ENCODE measurements around the gene PUM1.

The PUM1 gene

DNA sequence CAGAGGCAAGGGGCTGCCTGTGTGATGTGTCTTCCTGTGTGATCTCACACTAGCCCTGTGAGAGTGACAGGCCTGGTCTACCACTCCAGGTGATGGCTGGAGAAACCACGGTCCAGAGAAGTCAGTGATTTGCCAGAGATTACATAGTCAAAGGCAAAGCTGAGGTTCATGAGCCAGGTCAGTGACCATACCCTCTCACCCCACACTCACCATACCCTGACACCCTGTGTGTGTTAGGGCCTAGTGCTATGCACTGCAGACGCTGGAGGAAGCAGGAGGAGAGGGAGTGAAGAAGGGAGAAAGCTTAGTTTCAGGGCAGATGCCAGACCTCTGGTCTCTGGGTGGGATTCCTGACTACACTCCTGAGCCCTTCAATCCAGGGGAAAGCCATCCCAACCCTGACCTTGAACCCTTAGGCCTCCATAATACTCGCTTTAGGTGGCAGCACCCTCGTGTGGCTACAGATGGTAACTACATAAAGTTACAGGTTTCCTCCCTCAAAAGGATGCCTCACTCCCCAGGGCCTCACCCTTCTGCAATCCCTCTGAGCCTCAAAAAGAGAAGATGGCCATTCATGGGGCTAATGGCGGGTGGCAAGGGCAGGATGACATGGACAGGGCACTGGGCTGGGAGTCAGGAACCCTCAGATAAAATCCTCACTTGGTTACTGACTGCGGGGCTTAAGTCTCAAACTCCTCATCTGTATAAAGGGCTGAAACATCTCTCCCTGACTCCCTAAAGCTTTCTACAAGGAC lies 136.2 kb downstream of the PUM1 start:
- peak in 12 of 51 donors; percentile 13 to 38 (median 28) for DNase-seq

DNA sequence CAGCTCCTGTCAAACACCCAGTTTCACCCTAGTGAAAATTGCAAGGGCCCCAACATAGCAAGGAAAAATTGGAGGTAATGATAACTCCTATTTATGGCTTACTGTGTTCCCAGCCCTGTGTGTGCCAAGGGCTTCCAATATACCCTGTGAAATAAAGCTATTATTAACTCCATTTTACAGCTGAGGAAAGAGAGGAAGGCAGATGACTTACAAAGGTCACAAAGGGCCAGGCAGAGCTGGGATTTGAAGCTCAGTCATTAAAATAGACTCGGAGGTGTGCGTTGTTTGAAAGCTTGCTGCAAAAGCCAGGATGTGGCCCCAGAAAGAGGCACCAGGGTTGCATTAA lies 136.8 kb downstream of the PUM1 start:
- no peak for DNase-seq

DNA sequence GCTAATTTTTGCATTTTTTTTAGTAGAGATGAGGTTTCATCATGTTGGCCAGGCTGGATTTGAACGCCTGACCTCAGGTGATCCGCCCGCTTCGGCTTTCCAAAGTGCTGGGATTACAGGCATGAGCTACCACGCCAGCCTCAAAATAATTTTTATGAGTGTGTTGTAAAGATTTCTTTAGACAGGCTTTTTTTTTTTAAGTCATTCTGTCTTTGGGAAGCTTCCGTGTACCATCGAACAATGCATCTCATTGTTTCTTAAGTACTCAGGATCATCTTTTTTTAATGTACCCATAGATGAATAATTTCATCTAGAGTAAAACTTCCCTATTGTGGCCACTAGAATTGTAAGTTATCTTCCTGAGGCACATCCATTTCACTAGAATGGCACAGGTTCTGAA lies 137.3 kb downstream of the PUM1 start:
- DNase-seq = no peak

DNA sequence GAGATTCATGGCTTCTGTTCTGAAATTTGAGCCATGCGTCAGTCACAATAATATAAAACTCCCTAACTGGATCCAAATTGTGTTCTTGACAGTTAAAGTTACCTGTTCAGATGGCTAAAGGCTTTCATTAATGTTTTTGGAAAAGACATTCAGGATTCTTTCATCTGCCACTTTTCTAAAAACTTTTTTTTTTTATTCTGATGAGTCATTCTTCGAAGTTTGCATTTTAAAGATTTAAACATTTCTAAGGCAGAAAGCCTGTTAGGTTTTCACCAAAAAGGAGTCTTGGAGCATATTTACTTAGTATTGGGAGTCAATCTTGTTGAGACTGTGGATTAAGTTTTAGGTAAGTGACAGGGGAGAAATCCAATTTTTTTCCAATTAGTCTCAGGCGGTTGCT lies 138.1 kb downstream of the PUM1 start:
- DNase-seq = no peak

DNA sequence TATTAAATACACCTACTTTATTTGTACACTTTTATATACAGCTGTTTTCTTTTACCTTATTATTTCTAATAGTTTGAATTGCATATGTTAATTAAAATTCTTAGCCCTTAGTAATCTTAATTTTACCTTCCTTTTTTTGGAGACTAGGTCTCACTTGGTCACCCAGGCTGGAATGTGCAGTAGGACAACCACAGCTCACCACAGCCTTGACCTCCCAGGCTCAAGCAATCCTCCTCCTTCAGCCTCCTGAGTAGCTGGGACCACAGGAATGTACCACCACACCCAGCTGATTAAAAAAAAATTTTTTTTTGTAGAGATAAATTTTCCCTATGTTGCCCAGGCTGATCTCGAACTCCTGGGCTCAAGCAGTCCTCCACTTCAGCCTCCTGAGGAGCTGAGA lies 141.9 kb downstream of the PUM1 start:
- no peak for DNase-seq

DNA sequence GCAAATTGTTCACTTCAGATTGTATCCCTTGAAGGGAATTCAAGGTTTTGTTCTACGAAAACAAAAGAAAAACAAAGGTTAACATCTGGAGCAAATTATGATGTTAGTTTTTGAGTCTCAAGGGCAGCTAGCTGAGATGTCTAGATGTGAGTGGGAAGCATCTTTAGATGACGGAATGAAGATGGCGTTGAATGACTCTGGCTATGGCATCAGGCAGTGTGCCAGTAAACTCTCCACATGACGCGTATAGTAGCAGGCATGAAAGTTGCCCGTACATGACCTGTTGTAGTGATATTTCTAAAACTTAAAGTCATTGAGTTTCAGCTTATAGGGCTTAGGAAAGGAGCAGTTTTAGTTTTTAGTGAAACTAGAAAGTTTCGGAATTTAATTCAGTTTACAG lies 144.7 kb downstream of the PUM1 start:
- no peak for DNase-seq

DNA sequence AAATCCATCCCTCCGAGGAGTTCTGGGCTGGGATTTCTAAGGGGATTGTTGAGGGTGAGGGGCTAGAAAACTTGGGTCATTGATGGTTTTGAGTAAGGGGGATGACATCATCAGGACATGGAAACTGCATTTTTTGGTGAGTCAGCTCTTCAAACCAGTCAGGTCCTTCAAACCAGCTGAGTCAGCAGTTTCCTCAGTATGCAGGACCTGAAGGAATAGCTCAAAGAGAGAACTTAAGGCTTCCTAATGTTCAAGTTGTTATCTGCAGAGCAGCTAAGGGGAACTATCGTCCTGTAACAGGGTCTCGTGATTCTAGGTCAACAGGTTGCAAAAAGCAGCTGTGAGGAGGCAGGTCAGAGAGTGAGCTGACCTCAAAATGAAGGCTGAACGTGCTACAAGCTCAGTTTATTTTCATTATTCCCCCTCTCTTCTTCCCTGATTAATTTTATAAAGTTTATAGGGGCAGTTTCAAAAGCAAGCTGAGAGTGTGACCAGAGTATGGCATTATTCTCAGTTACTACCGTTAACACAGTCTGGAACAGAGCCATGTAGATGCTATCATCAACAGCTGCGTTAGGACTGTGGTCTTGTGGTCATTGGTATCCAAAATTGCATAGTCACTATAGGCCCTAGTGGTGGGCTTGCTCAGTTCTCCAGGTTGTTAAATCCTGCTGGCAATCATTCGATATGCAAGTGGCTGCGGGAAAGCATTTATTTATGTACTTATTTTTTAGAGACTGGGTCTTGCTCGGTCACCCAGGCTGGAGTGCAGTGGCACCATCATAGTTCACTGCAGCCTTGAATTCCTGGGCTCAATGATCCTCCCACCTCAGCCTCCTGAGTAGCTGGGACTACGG lies 146.3 kb downstream of the PUM1 start:
- DNase-seq = no peak

DNA sequence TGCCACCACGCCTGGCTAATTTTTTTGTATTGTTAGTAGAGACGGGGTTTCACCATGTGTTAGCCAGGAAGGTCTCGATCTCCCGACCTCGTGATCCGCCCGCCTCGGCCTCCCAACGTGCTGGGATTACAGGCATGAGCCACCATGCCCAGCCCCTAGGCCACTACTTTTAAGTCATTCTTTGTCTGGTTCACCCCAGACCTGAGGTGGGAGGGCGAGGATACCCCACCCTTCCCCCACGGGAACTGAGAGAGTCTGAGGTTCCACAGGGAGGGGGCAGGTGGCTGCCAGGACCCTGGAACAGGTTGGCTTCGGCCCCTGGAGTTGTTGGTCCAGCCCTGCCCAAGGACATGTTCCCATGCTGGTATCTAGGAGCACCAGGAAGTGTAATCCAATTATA lies 149.2 kb downstream of the PUM1 start:
- DNase-seq = no peak

DNA sequence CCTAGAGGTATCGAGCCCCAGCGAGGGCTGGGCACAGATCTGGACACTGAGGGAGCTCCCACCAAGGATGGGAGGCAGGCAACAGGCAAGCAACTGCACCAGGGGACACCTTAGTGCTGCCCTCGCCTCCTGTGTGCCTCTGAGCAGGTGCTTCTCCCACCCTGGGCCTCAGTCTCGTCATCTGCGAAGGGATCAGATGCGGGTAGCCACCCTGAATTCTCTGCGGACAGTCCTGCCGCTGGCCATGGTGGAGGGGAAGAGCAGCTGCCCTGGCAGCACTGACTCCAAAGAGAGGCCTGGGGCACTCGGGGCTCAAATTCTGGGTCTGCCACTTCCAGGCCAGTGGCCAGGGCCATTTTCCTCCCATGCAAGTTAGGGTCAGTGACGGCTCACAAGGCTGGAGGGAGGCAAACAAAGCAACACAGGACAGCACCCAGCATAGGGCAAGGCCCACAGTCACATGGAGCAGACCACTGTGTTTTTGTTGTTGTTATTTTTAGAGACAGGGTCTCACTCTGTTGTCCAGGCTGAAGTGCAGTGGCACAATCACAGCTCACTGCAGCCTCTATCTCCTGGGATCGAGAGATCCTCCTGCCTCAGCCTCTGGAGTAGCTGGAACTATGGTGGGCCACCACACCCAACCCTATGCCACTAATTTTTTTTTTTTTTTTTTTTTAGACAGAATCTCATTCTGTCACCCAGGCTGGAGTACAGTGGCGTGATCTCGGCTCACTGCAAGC lies 149.9 kb downstream of the PUM1 start:
- no peak for DNase-seq

DNA sequence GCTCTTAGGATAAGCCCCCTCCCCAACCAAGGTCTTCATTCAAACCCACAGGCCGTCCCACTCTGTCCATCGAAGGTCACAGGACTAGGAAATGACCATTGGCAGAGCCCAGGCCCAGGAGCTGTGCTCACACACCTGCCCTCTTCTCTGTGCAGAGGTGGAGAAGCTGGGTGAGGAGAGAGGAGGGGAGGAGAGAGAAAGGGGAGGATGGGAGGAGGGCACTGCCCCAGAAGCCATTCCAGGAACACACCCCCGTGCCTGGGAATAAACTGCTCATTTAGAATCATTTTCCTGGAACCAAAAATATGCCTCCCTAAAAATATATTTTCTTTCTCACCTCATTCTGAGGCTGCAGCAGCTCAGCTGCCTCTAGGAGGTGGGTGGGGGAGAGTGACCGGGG lies 150.6 kb downstream of the PUM1 start:
- DNase-seq = no peak

DNA sequence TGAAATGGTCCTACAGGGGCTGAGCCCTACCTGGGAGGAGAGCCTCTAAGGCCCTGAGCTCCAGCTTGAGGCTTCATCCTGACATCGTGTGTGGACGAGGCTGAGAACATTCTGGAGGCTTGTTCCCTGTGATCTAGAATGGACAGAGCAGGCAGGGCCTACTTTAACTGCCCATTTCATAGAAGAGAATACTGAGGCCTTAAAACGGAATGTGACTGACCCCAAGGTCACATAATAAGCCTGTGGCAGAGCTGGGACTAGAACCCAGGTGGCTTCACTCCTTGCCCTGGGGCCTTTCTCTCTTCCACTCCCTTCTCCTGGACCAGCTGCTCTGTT lies 151.0 kb downstream of the PUM1 start:
- no peak for DNase-seq

DNA sequence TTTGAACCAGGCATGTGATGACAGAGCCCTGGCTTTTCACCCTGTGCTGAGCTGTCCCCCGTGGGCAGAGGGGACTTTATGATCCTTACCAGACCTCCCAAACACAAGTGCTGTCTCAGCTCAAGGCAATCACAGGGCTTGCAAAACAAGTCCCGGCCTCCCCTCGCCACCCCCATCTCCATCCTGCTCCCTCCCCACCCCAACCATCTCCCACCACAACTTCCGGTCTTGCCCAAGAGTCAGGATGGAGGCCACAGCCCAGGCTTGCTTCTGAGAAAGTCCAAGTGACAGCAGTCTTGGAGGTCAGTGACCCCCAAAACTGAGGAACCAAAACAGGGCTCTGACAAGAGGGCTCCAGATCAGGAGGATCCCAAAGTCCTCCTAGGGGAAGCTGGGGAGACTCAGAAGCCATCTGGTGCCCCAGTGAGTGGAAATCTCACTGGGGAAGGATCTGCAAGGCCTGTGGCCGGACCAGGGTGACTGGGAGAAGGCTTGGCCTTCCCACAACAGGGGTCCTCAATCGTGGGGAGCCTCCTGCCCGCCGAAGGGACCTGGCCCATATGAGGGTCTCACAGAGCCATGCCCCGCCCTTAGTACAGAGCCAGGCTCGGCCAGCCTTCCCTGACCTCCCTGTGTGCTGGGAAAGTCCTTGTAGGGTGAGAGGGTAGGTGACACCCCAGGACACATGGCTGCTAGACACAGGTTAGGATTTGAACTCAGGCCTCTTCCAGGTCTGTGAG lies 152.4 kb downstream of the PUM1 start:
- peak in 6 of 51 donors; percentile 22 to 47 (median 39) for DNase-seq

DNA sequence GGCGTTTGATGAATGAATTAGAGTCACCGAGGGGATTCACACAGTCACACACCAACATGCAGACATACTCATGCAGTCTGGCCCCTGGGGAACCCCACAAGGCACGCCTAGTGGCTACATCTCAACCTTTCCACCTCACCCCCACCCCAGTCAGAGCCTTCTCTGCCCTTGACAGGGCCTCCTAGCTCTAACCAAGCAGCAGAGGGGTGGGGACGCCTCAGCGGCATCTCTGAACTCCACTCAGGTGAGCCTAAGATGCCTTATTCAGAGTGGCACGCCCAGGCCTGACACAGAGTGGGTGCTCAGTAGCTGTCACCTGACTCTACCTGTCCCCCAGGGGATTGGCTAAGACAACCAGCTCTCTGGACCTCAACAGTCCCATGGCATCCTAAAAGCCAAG lies 153.3 kb downstream of the PUM1 start:
- DNase-seq = no peak

DNA sequence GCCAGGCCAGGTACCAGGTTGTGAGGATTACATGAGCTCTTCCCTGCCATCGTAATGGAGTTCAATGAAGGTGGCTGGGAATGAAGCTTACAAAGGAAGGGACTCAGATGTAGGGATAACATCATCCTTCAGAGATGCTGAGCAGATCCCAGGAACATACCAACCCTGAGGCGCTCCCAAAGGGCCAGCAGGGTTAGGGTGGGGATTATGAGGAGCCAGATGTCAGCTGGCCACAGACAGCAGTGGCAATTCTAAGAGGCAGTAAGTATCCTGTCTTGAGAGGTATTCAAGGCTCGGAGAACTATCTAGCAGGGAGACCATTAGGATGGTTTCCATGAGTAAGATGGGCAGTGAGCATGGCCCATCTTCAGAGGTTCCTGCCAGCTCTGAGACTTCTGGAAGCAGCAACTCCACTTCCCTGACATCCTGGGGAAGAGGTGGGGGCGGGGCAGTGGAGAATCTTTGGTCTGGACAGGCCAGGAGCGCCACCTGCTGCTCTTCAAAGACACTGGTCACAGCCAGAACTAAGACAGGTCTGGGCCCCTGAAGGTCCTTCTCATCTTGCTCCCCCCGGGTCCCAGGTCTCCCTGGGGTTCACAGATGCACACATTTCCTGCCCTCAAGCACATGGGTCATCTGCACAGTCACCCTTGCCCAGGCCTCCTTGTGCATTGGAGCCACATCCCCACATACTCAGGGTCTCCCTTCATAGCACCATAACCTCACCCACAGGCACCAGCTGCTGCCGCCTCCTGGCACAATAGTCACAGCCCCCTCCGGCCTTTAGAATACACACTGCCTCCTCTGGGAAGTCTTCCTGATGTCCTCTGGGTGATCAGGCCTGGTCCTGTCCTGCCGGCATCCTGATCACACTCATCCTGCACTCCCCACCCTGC lies 154.2 kb downstream of the PUM1 start:
- DNase-seq = peak in 49 of 51 donors; percentile 23 to 91 (median 72)

DNA sequence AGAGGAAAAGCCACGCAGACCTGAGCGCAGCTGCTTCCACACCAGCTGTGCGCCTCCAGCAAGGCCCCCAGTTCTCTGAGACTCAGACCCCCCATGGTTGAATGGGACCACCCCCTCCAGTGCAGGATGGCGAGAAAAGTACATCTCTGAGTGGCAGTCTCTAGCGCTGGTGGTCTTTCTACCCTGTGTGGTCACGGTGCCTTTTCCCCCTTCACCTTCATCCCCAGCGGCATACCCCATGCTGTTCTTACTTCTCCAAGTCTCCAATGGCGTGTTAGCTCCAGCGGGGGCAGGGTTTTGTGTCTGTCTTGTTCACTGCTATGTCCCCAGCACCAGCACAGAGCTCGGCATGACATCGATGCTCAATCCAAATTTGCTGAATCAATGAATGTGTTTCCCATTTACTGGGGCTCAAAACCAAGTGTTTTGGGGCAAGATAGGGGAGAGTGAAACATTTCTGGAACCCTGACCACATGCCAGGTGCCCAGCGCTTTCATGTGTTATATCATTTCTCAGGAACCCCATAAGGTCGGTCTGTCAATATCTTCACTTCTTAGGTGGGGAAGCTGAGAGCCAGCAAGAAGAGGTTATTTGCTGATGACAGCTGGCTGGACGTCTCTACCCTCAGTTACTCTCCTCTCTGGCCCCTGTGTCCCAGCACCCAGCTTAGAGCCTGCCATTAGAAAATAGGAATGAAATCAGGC lies 156.0 kb downstream of the PUM1 start:
- peak in 2 of 51 donors; percentile 15 to 61 for DNase-seq

DNA sequence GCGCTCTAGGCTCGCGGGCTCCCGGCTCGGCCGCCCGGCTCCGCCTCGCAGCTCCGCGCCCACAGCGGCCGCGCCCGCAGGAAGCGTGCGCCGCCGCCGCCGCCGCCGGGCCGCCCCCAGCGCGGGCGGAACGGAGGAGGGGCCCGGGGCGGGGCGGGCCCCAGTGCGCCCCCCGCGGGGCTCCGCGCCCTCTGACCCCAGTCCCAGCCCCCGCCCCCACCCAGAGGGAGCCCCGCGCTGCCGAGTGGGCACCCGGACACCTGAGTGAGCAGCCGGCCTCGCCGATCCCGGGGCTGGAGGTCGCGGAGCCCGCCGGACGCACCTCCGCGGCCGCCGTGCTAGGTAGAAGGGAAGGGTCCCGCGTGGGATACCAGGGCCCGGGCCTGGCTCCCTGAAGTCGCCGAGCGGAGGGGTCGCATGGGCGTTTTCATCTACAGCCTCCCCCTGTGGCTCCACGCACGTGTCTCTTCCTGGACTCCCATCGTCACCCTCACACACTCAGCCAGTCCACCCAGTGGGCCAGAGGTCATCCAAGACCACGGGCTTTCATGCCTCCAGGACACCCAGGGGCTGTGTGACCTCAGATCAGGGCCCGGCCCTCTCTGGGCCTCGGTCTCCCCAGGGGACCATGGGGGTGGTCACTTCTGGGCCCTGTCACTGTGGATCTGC lies 156.7 kb downstream of the PUM1 start, which contains the start of gene SDC3:
SDC3 (minus strand) TSS at position 63 of the 669 bp plus-strand sequence. CDS start 172 bp downstream, outside the sequence.
- peak in 1 of 51 donors; percentile 39 for DNase-seq

DNA sequence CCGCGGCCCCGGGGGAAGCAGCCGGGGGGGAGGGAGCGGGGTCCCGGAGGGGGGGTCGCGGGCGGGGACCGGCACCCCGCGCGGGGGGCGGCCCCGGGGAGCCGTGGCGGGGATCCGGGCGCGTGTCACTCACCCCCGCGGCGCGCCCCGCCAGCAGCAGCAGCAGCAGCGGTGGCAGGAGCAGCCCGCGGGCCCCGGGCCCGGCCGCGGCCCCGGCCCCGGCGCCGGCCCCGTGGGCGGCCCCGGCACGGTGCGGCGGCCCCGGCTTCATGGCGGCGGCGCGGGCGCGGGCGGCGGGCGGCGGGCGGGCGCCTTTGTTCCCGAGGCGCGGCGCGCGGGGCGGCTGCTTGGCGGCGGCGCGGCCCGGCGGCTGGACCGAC lies 157.2 kb downstream of the PUM1 start:
- DNase-seq = no peak

DNA sequence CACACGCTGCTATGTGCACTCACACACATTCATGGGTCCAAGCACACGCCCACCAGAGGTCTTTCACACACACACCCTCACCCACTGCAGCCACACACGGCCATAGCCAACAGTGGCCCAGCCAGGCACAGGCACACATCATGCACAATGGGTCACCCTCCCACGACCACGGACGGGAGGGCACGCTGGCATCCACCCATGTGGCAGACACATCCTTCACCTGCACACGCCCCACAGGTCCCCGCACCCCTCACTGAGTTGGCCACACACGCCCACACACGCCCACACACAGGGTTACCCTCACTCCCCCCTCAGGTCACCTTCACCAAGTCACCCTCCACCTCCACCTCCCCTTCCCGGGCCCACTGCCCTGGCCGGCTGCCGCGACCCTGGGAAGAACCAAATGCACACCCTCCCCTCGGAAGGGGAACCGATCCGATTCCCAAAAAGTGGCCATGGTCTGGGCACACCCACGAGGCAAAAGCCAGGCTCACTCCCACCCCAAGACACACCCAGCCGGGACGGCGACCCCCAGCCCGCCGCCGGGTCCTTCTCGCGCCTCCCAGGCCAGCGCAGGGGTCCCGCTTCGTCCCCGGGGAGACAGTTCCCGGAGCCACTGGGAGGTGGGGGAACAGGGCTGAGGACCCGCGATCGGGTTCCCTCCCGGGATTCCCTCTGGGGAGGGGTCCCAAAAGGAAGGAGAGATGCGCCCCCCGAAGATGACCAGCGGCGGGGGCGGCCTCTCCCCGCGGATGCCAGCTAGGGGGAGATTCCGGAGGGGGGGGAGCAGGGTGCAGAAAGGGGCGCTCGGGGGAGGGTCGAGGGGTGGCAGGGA lies 157.8 kb downstream of the PUM1 start:
- DNase-seq = peak in 2 of 51 donors; percentile 27 to 30
